B cell (primary cell): ENCODE measurements around the gene HLX.

ENCODE experiments used
- EZH2 ChIP-seq: IDR thresholded peaks from 2 replicates; pipeline ENCODE4 v1.6.1; 2012; ENCODE audit warnings: borderline replicate concordance, low read depth, mild to moderate bottlenecking, moderate library complexity, low read length; ENCODE audit not compliant: insufficient read depth, poor library complexity, severe bottlenecking
- TF ChIP-seq, protein P1 (sequence below): fragments of 200-600 bp; IDR thresholded peaks from one replicate; pipeline ENCODE4 v1.8.0; 2022; ENCODE audit warnings: antibody characterized with exemption, mild to moderate bottlenecking

DNA sequence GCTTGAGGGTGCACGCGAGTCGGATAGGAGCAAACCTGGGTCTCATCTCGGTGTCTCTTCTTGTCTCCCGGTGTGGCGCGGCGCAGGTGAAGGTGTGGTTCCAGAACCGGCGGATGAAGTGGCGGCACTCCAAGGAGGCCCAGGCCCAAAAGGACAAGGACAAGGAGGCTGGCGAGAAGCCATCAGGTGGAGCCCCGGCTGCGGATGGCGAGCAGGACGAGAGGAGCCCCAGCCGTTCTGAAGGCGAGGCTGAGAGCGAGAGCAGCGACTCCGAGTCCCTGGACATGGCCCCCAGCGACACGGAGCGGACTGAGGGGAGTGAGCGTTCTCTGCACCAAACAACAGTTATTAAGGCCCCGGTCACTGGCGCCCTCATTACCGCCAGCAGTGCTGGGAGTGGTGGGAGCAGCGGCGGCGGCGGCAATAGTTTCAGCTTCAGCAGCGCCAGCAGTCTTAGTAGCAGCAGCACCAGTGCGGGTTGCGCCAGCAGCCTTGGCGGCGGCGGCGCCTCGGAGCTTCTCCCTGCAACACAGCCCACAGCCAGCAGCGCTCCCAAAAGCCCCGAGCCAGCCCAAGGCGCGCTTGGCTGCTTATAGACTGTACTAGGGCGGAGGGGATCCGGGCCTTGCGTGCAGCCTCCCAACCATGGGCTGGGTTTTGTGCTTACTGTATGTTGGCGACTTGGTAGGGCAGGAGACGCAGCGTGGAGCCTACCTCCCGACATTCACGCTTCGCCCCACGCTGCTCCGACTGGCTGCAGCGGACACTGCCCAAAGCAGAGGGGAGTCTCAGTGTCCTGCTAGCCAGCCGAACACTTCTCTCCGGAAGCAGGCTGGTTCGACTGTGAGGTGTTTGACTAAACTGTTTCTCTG lies 5.1 kb downstream of the HLX start:
- TF ChIP-seq, protein P1, sequence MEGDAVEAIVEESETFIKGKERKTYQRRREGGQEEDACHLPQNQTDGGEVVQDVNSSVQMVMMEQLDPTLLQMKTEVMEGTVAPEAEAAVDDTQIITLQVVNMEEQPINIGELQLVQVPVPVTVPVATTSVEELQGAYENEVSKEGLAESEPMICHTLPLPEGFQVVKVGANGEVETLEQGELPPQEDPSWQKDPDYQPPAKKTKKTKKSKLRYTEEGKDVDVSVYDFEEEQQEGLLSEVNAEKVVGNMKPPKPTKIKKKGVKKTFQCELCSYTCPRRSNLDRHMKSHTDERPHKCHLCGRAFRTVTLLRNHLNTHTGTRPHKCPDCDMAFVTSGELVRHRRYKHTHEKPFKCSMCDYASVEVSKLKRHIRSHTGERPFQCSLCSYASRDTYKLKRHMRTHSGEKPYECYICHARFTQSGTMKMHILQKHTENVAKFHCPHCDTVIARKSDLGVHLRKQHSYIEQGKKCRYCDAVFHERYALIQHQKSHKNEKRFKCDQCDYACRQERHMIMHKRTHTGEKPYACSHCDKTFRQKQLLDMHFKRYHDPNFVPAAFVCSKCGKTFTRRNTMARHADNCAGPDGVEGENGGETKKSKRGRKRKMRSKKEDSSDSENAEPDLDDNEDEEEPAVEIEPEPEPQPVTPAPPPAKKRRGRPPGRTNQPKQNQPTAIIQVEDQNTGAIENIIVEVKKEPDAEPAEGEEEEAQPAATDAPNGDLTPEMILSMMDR: no peak
- no peak for TF ChIP-seq EZH2
